GM12874 (cell line): Measurements from ENCODE around the gene FGF14.

ENCODE experiments used
- CTCF ChIP-seq: IDR thresholded peaks from 2 replicates; pipeline ENCODE4 v1.5.1; 2011; ENCODE audit warnings: low read depth, mild to moderate bottlenecking, control low read depth, low read length, moderate library complexity; ENCODE audit not compliant: insufficient read depth

Gene FGF14

GRCh38 chr13:102346769-102347168 lies 55.1 kb downstream of the FGF14 start:
- no peak for TF ChIP-seq CTCF

- no peak for TF ChIP-seq CTCF
Observed at GRCh38 chr13:102344410-102344809, 57.4 kb downstream of the FGF14 start.

GRCh38 chr13:102333320-102334198 lies 68.3 kb downstream of the FGF14 start:
- no peak for TF ChIP-seq CTCF

- TF ChIP-seq CTCF, result no peak
Observed at GRCh38 chr13:102328909-102329308, 72.9 kb downstream of the FGF14 start.

- TF ChIP-seq CTCF, result no peak
Observed at GRCh38 chr13:102327119-102327617, 74.7 kb downstream of the FGF14 start.

- TF ChIP-seq CTCF, result no peak
Observed at GRCh38 chr13:102326381-102327118, 75.3 kb downstream of the FGF14 start.

GRCh38 chr13:102325321-102325720 lies 76.5 kb downstream of the FGF14 start:
- TF ChIP-seq CTCF, result no peak
